ENCODE data around the gene PODXL2.

PODXL2 gene

DNA sequence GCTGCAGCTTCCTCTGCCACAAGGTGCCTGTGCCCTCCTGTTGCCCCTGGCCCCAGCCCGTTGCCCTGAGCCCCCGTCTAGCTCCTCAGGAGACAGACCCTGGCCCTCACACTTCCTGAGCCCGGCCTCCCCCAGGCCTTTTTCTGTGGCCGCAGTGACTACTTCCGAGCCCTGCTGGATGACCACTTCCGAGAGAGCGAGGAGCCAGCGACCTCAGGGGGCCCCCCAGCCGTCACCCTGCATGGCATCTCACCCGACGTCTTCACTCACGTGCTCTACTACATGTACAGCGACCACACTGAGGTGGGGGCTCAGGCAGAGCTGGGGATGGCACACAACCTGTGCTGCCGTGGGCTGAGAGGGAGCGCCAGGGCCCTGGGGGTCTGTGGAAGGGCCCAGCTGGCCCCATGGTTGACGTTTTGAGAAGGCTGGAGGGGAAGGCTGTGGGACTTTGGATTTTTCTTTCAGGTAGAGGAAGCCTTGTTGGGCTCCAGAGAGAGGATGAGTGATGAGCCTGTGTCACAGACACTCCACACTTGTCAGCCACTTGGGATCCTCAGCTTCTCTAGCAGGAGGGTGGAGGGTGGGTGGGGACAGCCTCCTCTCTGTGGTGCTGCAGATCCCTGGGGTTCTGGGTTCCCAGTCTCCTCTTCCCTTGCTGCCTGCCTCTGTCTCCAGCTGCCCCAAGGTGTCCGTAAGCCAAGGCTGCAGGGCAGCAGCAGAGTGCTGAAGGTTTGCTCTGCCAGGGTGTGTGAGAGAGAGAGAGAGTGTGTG, 48.7 kb downstream of the PODXL2 start:
- no peaks in the 10 kb centered on the region for H3K79me2 ChIP-seq
- no peaks in the 10 kb centered on the region for H3K36me3 ChIP-seq (ENCODE audit: control insufficient read depth, insufficient read depth, low read length)
- H3K27ac ChIP-seq, result no peak overlapping the region
- H3K4me1 ChIP-seq, result no peaks in the 10 kb centered on the region
- H3K4me3 ChIP-seq (ENCODE audit: low read depth, low read length), result no peak overlapping the region
- no peak overlapping the region for H3K4me2 ChIP-seq (ENCODE audit: low read length)
- no peaks in the 10 kb centered on the region for H3K27me3 ChIP-seq (ENCODE audit: control insufficient read depth, insufficient read depth, low read length)
- H3K9ac ChIP-seq, result no peak overlapping the region
- no peak overlapping the region for H2AFZ ChIP-seq
- TF ChIP-seq, protein P1, sequence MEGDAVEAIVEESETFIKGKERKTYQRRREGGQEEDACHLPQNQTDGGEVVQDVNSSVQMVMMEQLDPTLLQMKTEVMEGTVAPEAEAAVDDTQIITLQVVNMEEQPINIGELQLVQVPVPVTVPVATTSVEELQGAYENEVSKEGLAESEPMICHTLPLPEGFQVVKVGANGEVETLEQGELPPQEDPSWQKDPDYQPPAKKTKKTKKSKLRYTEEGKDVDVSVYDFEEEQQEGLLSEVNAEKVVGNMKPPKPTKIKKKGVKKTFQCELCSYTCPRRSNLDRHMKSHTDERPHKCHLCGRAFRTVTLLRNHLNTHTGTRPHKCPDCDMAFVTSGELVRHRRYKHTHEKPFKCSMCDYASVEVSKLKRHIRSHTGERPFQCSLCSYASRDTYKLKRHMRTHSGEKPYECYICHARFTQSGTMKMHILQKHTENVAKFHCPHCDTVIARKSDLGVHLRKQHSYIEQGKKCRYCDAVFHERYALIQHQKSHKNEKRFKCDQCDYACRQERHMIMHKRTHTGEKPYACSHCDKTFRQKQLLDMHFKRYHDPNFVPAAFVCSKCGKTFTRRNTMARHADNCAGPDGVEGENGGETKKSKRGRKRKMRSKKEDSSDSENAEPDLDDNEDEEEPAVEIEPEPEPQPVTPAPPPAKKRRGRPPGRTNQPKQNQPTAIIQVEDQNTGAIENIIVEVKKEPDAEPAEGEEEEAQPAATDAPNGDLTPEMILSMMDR (IDR thresholded peaks at IDR 0.05), result no peak
- H3K9me3 ChIP-seq (ENCODE audit: control insufficient read depth, low read length), result no peaks in the 10 kb centered on the region

- Histone ChIP-seq H3K27me3 (ENCODE audit: control insufficient read depth, insufficient read depth, low read length) (no peaks in the 10 kb centered on the region), H3K4me3 (ENCODE audit: low read depth, low read length) (no peak overlapping the region), H2AFZ (no peak overlapping the region), H3K79me2 (no peaks in the 10 kb centered on the region), H3K9me3 (ENCODE audit: control insufficient read depth, low read length) (no peaks in the 10 kb centered on the region), H3K27ac (no peak overlapping the region), H3K36me3 (ENCODE audit: control insufficient read depth, insufficient read depth, low read length) (no peaks in the 10 kb centered on the region), H3K4me2 (ENCODE audit: low read length) (no peak overlapping the region), H3K9ac (no peak overlapping the region), H3K4me1 (no peaks in the 10 kb centered on the region)
- TF ChIP-seq, protein P1 (IDR thresholded peaks at IDR 0.05), result no peak
Measured at GRCh38 chr3:127678315-127678599, 49.3 kb downstream of the PODXL2 start.

GRCh38 chr3:127678611-127679533, 49.9 kb downstream of the PODXL2 start:
- no peaks in the 10 kb centered on the region for H3K9me3 ChIP-seq (ENCODE audit: control insufficient read depth, low read length)
- no peak overlapping the region for H3K4me2 ChIP-seq (ENCODE audit: low read length)
- H3K27me3 ChIP-seq (ENCODE audit: control insufficient read depth, insufficient read depth, low read length), result no peaks in the 10 kb centered on the region
- TF ChIP-seq, protein P1 (IDR thresholded peaks at IDR 0.05), result no peak
- H2AFZ ChIP-seq, result no peak overlapping the region
- no peak overlapping the region for H3K4me3 ChIP-seq (ENCODE audit: low read depth, low read length)
- no peak overlapping the region for H3K9ac ChIP-seq
- H3K27ac ChIP-seq, result no peak overlapping the region
- H3K79me2 ChIP-seq, result no peaks in the 10 kb centered on the region
- no peaks in the 10 kb centered on the region for H3K4me1 ChIP-seq
- H3K36me3 ChIP-seq (ENCODE audit: control insufficient read depth, insufficient read depth, low read length), result no peaks in the 10 kb centered on the region

GRCh38 chr3:127679534-127680145, 50.7 kb downstream of the PODXL2 start:
- no peaks in the 10 kb centered on the region for H3K79me2 ChIP-seq
- H3K4me3 ChIP-seq (ENCODE audit: low read depth, low read length), result no peak overlapping the region
- TF ChIP-seq, protein P1 (IDR thresholded peaks at IDR 0.05), result no peak
- H3K36me3 ChIP-seq (ENCODE audit: control insufficient read depth, insufficient read depth, low read length), result no peaks in the 10 kb centered on the region
- no peaks in the 10 kb centered on the region for H3K9me3 ChIP-seq (ENCODE audit: control insufficient read depth, low read length)
- no peak overlapping the region for H2AFZ ChIP-seq
- no peak overlapping the region for H3K9ac ChIP-seq
- no peak overlapping the region for H3K27ac ChIP-seq
- no peaks in the 10 kb centered on the region for H3K27me3 ChIP-seq (ENCODE audit: control insufficient read depth, insufficient read depth, low read length)
- no peak overlapping the region for H3K4me2 ChIP-seq (ENCODE audit: low read length)
- H3K4me1 ChIP-seq, result no peaks in the 10 kb centered on the region
